Measurements from ENCODE around the gene SPDYE6.

- TF ChIP-seq CTCF (conservative IDR thresholded peaks at IDR 0.05) (no peak), EZH2 (IDR thresholded peaks at IDR 0.05; ENCODE audit: low read depth) (no peak)
Measured at GRCh38 chr7:102320601-102321350, 35.5 kb downstream of the SPDYE6 start.
